GM10248 (cell line): ENCODE measurements around the gene CDC34.

Experiments
- CTCF ChIA-PET: fragments of 300-600 bp; sonication (Branson Sonifier 250); formaldehyde crosslinking; extraction: SDS; loops from one replicate; lab custom pipeline; 2021; ENCODE audit warnings: antibody characterized with exemption; lab: Yijun Ruan, JAX
- POLR2A ChIA-PET: fragments of 350-650 bp; sonication (Branson Sonifier 250); formaldehyde crosslinking; extraction: SDS; loops from one replicate; lab custom pipeline; 2020; ENCODE audit warnings: antibody characterized with exemption; lab: Yijun Ruan, JAX
- DNase-seq: peaks from one replicate; pipeline ENCODE4 v3.0.0; 2012; ENCODE audit errors: extremely low spot score
- TF ChIP-seq, protein P1 (sequence below): IDR thresholded peaks from 2 replicates; pipeline ENCODE4 v1.5.1; 2012; ENCODE audit warnings: mild to moderate bottlenecking, low read depth; ENCODE audit errors: extremely low read depth, missing control alignments, control extremely low read depth

The CDC34 gene

DNA sequence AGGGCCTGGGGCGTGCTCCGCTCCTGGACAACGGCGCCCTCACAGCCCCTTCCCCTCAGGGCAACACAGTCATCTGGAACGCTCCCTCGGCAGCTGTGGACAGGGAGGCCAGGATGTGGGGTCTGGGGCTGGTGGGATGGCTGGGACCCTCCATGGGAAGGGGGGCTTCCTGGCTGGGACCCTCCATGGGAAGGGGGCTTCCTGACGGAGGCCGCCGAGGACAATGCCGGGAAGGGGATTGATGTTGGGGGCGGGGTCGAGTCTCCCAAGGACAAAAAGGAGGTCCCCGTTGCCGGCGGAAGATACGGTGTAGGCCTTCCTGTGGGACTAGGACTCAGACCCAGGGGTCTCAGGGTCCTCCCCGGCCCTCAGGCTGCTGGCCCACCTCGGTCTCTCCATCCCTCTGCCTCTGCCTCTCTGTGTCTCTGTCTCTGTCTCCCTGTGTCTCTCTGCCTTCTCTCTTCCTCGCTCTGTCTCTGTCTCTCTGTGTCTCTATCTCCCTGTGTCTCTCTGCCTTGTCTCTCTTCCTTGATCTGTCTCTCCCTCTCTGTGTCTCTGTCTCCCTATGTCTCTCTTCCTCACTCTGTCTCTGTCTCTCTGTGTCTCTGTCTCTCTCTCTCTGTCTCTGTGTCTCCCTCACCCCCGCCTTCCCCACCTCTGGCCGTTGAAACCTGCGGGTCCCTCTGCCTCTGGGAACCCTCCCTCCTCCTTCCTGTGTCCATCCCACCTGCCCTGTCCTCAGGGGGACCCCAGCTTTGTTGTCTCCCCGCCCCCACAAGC is 38.0 kb upstream of the CDC34 start:
- POLR2A ChIA-PET = no interaction called here
- DNase-seq = no peak
- TF ChIP-seq, protein P1, sequence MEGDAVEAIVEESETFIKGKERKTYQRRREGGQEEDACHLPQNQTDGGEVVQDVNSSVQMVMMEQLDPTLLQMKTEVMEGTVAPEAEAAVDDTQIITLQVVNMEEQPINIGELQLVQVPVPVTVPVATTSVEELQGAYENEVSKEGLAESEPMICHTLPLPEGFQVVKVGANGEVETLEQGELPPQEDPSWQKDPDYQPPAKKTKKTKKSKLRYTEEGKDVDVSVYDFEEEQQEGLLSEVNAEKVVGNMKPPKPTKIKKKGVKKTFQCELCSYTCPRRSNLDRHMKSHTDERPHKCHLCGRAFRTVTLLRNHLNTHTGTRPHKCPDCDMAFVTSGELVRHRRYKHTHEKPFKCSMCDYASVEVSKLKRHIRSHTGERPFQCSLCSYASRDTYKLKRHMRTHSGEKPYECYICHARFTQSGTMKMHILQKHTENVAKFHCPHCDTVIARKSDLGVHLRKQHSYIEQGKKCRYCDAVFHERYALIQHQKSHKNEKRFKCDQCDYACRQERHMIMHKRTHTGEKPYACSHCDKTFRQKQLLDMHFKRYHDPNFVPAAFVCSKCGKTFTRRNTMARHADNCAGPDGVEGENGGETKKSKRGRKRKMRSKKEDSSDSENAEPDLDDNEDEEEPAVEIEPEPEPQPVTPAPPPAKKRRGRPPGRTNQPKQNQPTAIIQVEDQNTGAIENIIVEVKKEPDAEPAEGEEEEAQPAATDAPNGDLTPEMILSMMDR = no peak
- CTCF ChIA-PET = interaction anchor here (1.0 to 2.3 kb wide), 3 partner anchors 13 to 17 kb away, joined by 3 to 7 read pairs (median 4); no protein-coding TSS in a partner anchor

DNA sequence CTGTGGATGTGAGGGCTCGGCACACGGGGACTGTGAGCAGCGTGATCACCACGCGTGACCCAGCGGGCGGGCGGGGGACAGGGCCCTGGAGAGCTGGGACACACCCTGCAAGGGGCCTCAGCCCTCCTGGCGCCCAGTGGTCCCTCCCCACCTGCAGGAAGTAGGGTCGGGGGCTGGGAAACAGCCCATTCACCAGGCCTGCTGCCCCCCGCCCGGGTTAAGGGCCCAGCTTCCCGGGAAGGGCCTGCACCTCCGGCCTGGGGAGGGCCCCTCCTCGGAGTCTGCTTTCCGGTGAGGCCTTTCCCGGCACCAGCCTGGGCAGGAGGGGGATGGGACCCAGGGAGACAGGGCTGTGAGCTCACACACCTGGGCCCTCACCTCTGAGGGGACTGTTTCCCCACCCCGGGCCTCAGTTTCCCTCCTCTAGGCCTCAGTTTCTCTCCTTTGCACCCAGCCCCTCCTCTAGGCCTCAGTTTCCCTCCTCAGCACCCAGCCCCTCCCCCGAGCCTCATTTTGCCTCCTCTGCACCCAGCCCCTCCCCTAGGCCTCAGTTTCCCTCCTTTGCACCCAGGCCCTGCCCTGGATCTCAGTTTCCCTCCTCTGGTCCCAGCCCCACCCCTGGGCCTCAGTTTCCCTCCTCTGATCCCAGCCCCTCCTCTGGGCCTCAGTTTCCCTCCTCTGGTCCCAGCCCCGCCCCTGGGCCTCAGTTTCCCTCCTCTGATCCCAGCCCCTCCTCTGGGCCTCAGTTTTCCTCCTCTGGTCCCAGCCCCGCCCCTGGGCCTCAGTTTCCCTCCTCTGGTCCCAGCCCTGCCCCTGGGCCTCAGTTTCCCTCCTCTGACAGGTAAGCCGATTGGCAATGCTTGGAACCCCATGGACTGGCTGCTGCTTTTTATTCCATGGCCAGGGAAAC is 37.1 kb upstream of the CDC34 start:
- ChIA-PET CTCF (interaction anchor here (1.0 to 2.1 kb wide), 4 partner anchors 11 to 247 kb away, joined by 3 to 18 read pairs (median 4); partner anchors contain the start of gene TPGS1), POLR2A (no interaction called here)

DNA sequence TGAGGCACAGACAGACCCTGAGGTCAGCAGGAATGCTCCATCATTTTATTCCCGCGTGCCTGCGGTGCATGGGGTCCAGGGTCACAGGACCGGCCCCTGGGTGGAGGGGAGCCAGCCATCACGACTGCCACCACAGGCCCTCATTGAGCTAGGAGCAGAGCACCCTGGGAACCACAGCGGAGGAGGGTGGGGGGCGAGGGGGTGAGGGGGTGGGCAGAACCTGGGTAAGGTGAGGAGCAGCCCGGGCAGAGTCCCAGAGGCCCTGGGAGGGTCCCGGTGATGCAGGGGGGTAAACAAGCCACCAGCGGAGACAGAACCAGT is 36.5 kb upstream of the CDC34 start:
- ChIA-PET CTCF (interaction anchor here (1.0 to 2.1 kb wide), 3 partner anchors 11 to 248 kb away, joined by 3 to 18 read pairs (median 8); partner anchors contain the start of gene TPGS1), POLR2A (no interaction called here)
- no peak for DNase-seq
- TF ChIP-seq, protein P1 = no peak

More for the DNA sequence above, 37.1 kb upstream of the CDC34 start:
- TF ChIP-seq, protein P1 = no peak
- no peak for DNase-seq

DNA sequence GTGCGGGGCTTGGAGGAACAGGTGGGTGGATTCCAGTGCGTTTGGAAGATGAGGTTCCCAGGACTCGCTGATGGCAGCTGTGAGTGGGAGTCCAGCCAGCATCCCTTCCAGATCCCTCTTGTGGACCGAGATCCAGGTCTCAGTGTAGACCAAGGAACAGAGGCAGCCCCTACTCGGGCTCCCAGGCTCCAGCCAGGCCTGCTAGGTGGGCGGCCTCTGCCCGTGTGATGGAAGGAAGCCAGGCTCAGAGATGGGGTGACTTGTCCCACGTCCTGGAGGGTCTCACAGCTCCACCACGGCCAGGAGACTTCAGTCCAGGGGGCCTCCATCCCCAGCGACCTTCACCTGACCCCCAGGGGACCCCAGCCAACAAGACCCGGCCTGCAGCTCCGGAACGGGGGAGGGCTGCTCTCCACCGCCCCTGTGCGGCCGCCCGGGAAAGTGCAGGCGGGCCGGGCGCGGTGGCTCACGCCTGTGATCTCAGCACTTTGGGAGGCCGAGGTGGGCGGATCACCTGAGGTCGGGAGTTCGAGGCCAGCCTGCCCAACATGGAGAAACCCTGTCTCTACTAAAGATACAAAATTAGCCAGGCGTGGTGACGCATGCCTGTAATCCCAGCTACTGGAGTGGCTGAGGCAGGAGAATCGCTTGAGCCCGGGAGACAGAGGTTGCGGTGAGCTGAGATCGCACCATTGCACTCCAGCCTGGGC is 36.0 kb upstream of the CDC34 start:
- TF ChIP-seq, protein P1 = peak; percentile 62
- peak; percentile 54 for DNase-seq
- CTCF ChIA-PET = interaction anchor here (0.7 to 2.1 kb wide), 4 partner anchors 10 to 248 kb away, joined by 3 to 18 read pairs (median 6); partner anchors contain the start of gene TPGS1
- POLR2A ChIA-PET = no interaction called here

DNA sequence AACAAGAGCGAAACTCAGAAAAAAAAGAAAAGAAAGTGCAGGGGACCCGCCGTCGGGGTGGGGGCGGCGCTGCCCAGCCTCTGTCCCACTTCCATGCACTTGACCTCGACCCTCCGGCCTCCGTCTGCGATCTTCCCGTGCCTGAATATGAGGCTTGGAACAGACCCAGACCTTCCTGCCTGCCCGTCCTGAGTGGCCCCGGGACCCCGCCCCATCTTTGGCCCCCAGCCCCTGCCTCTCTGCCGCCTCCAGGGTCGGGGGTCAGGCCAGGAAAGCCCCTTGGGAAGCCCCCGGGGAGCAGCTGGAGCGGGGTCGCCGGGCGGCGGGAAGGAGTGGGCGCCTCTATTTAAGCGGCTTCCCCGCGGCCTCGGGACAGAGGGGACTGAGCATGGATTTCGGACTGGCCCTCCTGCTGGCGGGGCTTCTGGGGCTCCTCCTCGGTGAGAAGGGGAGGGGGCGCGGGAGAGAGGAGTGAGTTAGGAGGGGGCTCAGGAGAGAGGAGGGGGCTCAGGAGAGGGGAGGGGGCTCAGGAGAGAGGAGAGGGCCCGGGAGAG is 35.4 kb upstream of the CDC34 start, which contains the start of gene MADCAM1:
TSS of gene MADCAM1 (plus strand) at position 375 of the 554 bp plus-strand sequence. CDS start at position 389, 14 bp downstream.
- TF ChIP-seq, protein P1 = no peak
- CTCF ChIA-PET = interaction anchor here (0.7 to 2.1 kb wide), 3 partner anchors 10 to 112 kb away, joined by 3 to 18 read pairs (median 8); partner anchors contain the start of gene TPGS1
- POLR2A ChIA-PET = no interaction called here
- DNase-seq = no peak
